ENCODE measurements around the gene PRDM16. TPM values are rescaled to one million over a fixed set of nuclear protein-coding genes. Genes with fewer than 3 reads are reported as not detected.

The PRDM16 gene
- total and polyA plus RNA-seq, 2 of the 13 experiments (the other 11 are each of a cell fraction or from before 2014, with no cell fraction given) = 0.15 to 0.81 TPM

- no peak for TF ChIP-seq SIN3B (IDR thresholded peaks at IDR 0.05; ENCODE audit: low read length)
- TF ChIP-seq ZNF513 (CRISPR knock-in tag; conservative IDR thresholded peaks at IDR 0.05) = no peak
- TF ChIP-seq ZNF276 (CRISPR knock-in tag; IDR thresholded peaks at IDR 0.05; ENCODE audit: low read depth) = no peak
- TF ChIP-seq ZNF564 (CRISPR knock-in tag; IDR thresholded peaks at IDR 0.05) = 0 out of 2 replicates have a peak, but pooled peaks have one; percentile 7
- no peak for TF ChIP-seq ZNF260 (CRISPR knock-in tag; IDR thresholded peaks at IDR 0.05; ENCODE audit: borderline replicate concordance, low read depth)
- no peak for TF ChIP-seq PRMT3 (CRISPR knock-in tag; IDR thresholded peaks at IDR 0.05; ENCODE audit: borderline replicate concordance, low read depth)
- no peak for TF ChIP-seq TCF12 (IDR thresholded peaks at IDR 0.05)
- peak; percentile 69; the same call in 1 of the 2 replicates for TF ChIP-seq TCF12 (CRISPR knock-in tag; IDR thresholded peaks at IDR 0.05)
- no peak for TF ChIP-seq SNAI1 (CRISPR knock-in tag; IDR thresholded peaks at IDR 0.05; ENCODE audit: borderline replicate concordance)
- TF ChIP-seq, protein P1, sequence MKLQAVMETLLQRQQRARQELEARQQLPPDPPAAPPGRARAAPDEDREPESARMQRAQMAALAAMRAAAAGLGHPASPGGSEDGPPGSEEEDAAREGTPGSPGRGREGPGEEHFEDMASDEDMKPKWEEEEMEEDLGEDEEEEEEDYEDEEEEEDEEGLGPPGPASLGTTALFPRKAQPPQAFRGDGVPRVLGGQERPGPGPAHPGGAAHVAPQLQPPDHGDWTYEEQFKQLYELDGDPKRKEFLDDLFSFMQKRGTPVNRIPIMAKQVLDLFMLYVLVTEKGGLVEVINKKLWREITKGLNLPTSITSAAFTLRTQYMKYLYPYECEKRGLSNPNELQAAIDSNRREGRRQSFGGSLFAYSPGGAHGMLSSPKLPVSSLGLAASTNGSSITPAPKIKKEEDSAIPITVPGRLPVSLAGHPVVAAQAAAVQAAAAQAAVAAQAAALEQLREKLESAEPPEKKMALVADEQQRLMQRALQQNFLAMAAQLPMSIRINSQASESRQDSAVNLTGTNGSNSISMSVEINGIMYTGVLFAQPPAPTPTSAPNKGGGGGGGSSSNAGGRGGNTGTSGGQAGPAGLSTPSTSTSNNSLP (IDR thresholded peaks at IDR 0.05; ENCODE audit: low read depth, low read length) = no peak
- TF ChIP-seq PBX3 (CRISPR knock-in tag; IDR thresholded peaks at IDR 0.05; ENCODE audit: borderline replicate concordance) = no peak
- TF ChIP-seq ZC3H4 (CRISPR knock-in tag; IDR thresholded peaks at IDR 0.05; ENCODE audit: borderline replicate concordance) = no peak
- TF ChIP-seq ZNF367 (CRISPR knock-in tag; IDR thresholded peaks at IDR 0.05; ENCODE audit: borderline replicate concordance) = no peak
- TF ChIP-seq HDAC1 (CRISPR knock-in tag; IDR thresholded peaks at IDR 0.05) = peak; percentile 62
- TF ChIP-seq, protein P2, sequence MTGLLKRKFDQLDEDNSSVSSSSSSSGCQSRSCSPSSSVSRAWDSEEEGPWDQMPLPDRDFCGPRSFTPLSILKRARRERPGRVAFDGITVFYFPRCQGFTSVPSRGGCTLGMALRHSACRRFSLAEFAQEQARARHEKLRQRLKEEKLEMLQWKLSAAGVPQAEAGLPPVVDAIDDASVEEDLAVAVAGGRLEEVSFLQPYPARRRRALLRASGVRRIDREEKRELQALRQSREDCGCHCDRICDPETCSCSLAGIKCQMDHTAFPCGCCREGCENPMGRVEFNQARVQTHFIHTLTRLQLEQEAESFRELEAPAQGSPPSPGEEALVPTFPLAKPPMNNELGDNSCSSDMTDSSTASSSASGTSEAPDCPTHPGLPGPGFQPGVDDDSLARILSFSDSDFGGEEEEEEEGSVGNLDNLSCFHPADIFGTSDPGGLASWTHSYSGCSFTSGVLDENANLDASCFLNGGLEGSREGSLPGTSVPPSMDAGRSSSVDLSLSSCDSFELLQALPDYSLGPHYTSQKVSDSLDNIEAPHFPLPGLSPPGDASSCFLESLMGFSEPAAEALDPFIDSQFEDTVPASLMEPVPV (CRISPR knock-in tag; IDR thresholded peaks at IDR 0.05) = no peak
- 0 out of 2 replicates have a peak, but pooled peaks have one; percentile 45 for TF ChIP-seq PPARG (CRISPR knock-in tag; conservative IDR thresholded peaks at IDR 0.05)
- TF ChIP-seq ZNF280B (CRISPR knock-in tag; IDR thresholded peaks at IDR 0.05; ENCODE audit: borderline replicate concordance) = no peak
These were observed 180.9 kb downstream of the PRDM16 start (continued) for GRCh38 chr1:3249631-3250501.
